SHP77 treated with DMSO at 0.1 percent for 48 hours (cell line): Measurements from ENCODE around the gene PAN2.
"Not testable (repeated sequence)": the region's sequence is repeated elsewhere in the genome, so short reads cannot be mapped to it uniquely, and the experiment has no call there.

Experiments
- DNase-seq: peaks from one replicate; lab custom pipeline; 2025; lab: John Stamatoyannopoulos, UW

The PAN2 gene, protein sequence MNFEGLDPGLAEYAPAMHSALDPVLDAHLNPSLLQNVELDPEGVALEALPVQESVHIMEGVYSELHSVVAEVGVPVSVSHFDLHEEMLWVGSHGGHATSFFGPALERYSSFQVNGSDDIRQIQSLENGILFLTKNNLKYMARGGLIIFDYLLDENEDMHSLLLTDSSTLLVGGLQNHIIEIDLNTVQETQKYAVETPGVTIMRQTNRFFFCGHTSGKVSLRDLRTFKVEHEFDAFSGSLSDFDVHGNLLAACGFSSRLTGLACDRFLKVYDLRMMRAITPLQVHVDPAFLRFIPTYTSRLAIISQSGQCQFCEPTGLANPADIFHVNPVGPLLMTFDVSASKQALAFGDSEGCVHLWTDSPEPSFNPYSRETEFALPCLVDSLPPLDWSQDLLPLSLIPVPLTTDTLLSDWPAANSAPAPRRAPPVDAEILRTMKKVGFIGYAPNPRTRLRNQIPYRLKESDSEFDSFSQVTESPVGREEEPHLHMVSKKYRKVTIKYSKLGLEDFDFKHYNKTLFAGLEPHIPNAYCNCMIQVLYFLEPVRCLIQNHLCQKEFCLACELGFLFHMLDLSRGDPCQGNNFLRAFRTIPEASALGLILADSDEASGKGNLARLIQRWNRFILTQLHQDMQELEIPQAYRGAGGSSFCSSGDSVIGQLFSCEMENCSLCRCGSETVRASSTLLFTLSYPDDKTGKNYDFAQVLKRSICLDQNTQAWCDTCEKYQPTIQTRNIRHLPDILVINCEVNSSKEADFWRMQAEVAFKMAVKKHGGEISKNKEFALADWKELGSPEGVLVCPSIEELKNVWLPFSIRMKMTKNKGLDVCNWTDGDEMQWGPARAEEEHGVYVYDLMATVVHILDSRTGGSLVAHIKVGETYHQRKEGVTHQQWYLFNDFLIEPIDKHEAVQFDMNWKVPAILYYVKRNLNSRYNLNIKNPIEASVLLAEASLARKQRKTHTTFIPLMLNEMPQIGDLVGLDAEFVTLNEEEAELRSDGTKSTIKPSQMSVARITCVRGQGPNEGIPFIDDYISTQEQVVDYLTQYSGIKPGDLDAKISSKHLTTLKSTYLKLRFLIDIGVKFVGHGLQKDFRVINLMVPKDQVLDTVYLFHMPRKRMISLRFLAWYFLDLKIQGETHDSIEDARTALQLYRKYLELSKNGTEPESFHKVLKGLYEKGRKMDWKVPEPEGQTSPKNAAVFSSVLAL

DNA sequence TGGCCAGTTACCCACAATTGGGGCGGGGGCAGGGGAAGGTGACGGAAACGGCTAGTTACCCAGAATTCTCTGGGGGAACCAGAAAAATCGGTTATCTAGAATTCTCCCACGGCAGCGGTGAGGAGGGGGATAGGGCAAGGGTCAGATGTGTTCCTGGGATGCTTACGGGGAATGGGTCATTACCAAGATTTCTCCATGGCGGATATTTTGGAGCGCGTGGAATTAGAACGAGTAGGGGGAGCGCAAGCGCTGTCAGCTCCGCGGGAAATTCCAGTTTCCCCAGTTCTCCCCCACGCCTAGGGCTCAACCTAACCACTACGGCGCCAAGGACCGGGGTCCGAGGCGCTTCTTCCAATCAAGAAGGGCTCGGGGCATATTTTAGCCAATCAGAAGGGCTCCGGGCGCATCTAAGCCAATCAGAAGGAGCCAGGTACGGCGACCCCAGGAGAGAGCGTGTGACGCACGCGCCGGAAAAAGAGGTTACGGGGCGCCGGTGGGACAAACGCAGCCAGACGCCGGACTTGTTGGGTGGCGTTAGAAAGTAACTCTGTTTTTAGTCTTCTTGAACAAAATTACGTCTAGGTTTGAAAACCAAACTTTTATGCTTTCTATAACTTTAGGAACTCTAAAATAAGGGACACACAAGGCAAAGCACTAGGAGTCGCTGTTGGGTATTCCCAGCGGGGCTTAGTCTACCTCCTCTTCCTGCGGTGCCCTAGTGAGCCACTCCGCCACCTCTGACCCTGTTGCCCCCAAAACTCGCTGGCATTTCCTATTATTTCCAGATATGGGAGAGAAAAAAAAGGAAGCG, at the start of gene PAN2:
PAN2 (minus strand) TSS at position 322 of the 811 bp plus-strand sequence. CDS start 906 bp downstream, outside the sequence.
- DNase-seq, result peak; percentile 89

DNA sequence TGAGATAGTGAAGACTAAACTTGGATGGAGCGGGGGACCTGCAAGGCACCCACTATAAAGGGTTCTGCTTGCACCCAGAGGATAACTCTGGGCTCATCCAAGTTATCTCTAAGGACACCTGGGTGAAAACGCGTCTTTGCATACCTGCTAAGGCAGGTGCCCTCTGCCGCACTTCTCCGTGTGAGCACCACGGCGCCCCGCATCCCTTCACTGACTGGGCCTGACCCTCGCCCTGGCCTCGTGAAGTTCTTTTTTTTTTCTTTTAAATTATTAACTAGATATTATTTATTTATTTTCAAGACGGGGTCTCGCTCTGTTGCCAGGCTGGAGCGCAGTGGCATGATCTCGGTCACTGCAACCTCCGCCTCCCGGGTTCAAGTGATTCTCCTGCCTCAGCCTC, 48.8 kb upstream of the PAN2 start:
- no peak for DNase-seq

DNA sequence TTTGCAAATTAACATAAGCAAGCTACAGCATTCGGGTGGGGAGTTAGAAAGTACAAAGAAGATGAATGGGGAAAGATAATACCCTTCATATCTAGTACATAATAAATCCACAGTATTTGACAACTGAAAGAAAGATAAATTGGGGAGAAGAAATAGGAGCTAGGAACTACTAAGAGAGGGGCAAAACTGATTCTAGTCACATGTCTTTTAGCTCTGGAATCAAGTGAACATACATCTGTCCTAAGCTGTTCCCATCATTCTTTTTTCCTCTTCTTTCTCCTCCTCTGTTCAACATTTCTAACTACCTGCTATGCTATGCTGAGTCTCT, 44.2 kb upstream of the PAN2 start:
- no peak for DNase-seq

DNA sequence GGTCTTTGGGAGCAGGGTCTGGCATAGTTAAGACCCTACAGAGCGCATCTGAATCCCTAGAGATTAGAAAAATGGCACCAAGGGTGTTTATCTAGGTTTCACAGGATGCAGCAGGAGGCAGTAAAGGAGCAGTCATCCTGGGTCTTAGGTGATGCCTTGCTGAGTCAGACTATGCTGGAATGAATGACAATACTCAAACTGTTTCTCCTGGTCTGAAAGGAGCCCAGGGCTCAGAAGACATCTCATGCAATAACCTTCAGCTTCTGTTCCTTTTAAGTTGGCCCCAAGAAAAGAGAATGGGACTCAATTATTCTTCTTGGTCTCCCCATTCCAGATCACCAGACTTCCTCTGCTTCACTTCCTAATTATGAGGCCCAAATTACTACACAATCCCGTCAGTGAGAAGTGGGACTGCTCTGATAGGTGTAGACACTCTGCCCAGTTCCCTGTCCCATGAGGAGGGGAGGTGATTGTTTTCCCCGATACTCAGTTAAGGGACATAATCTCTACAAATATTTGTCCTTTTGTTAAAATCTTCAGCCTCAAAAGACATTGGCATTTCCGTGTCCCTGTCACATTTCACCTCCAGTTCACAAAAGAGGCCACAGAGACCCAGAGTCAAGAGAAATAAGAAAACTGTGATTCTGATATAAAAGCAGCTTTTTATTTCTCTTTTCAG, 43.6 kb upstream of the PAN2 start:
- no peak for DNase-seq

DNA sequence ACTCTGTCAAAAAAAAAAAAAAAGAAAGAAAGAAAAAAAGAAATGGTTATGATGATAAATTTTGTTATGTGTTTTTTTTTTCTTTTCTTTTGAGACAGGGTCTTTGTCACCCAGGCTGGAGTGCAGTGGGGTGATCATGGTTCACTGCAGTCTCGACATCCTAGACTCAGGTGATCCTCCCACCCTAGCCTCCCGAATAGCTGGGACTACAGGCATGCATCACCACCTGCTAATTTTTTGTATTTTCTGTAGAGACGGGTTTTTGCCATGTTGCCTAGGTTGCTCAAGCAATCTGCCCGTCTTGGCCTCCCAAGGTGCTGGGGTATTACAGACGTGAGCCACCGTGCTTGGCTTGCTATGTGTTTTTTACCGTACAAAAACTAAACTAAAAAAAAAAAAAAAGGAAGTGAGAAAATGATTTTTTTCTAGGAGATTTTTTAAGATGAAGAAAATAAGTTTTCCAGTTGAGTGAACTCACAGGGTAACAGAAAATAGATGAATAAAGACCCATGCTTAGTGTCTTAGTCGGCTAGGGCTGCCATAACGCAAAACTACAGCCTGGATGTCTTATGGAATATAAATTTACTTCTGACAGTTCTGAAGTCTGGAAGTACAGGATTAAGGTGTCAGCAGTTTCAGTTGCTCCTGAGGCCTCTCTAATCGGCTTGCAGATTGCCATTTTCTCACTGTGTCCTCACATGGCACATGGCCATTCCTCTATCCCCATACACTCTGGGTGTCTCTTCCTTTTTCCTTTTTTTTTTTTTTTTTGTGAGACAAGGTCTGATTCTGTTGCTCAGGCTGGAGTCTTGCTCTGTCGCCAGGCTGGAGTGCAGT, 42.0 kb upstream of the PAN2 start:
- no peak for DNase-seq

DNA sequence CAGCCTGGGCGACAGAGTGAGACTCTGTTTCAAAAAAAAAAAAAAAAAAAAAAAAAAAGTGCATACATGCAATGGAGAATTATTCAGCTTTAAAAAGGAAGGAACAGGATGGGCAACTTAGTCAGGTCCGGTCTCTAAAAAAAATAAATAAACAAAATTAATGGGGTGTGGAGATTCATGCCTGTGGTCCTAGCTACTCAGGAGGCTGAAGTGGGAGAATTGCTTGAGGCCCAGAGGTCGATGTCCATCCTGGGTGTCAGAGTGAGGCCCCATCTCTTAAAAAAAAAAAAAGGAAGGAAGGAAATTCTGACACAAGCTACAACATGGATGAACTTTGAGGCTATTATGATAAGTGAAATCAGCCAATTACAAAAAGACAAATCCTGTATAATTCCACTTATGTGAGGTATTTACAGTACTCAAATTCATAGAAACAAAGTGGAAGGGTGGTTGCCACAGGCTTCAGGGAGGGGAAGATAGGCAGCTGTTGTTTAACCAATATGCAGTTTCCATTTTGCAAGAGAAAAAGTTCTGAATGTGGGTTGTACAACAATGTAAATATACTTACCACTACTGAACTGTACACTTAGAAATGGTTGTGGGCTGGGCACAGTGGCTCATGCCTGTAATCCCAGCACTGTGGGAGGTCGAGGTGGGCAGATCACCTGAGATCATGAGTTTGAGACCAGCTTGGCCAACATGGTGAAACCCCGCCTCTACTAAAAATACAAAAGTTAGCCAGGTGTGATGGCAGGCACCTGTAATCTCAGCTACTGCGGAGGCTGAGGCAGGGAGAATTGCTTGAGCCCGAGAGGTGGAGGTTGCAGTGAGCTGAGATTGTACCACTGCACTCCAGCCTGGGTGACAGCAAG, 41.2 kb upstream of the PAN2 start:
- no peak for DNase-seq

DNA sequence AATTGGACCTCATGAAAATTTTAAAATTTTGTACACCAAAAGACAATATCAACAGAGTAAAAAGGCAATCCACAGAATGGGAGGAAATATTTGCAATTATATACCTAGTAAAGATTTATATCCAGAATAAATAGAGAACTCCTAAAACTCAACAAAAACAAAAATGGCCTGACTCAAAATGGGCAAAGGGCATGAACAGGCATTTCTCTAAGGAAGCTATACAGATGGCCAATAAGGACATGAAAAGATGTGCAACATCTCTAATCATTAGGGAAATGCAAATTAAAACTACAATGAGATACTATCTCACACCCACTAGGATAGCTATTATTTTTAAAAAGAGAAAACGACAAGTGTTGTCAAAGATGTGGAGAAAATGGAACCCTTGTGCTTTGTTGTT, 39.7 kb upstream of the PAN2 start:
- DNase-seq, result no peak

DNA sequence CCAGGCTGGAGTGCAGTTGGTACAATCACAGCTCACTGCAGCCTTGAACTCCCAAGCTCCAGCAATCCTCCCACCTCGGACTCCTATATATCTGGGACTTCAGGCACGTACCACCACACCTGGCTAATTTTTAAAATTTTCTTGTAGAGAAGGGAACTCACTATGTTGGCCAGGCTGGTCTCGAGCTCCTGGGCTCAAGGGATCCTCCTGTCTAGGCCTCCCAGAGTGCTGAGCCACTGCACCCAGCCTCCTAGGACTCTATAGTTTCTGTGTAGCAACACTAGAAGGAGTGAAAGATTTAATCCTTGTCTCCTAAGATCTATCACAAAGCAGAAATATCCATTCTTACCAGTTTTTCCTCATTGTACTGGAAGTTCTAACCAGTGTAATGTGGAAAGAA, 33.1 kb upstream of the PAN2 start:
- no peak for DNase-seq

DNA sequence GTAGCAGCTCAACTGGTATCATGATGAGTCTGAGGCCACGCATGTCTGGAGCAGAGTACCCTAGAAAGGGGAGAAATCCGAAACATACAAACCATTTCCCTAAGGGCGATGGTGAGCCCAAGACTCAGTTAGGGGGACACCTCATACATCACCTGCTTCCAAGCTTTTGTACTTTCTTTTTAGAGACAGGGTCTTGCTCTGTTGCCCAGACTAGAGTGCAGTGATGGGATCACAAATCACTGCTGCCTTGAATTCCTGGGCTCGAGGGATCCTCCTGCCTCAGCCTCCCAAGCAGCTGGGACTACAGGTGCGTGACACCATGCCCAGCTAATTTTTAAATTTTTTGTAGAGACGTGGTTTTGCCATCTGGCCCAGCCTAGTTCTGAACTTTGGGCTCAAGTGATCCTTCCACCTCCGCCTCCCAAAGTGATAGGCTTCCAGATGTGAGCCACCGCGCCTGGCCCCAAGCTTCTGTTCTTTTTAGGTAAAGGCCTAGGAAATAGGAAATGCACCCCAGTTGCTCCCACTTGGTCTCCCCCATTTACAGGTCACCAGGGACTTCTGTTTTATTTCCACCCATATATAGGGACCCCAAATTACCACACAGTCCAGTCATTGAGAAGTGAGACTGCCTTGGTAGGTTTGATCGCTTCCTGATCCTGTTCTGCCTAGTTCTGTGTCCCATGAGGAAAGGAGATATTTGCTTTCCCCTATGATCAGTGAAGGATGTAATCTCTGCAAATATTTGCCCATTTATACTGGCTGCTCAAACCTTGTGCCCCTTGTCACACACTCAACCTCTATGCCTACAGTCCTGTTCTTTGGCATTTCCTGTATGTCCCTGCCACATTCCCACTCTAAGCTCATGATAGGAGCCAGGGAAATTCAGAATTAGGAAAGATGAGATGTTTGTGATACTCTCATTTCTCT, 28.6 kb upstream of the PAN2 start, which contains the start of gene APOF:
APOF (minus strand) TSS at position 728 of the 930 bp plus-strand sequence; CDS start at position 616, 112 bp downstream.
- DNase-seq, result no peak

DNA sequence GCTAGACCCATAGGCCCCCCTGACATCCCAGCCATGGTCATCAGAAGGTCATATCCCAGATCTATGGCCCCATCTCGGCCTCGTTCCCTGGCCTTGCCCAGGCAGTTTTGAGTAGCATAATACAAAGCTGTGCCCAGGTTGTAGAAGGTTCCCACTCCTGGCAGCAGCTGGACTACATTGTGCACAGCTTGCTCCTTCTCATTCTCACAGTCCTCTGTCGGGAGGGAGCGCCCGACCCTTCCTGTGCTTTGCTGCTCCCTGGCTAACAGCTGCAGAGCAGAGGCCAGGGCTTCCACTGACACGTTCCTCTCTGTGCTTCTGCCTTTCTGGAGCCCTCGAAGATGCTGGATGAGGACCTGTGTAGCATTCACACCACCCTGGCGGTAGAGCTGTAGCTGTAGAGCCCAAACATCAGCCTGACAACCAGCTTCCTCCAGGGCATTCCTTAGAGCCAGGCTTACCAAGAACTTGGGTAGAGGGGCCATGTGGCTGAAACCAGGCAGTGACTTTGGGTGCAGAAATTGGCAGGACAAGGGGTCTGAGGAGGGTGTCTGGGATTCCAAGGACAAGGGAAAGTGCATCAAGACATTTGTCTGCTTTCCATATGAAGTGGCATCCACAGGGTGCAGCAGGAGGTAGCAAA, 27.8 kb upstream of the PAN2 start:
- no peak for DNase-seq

DNA sequence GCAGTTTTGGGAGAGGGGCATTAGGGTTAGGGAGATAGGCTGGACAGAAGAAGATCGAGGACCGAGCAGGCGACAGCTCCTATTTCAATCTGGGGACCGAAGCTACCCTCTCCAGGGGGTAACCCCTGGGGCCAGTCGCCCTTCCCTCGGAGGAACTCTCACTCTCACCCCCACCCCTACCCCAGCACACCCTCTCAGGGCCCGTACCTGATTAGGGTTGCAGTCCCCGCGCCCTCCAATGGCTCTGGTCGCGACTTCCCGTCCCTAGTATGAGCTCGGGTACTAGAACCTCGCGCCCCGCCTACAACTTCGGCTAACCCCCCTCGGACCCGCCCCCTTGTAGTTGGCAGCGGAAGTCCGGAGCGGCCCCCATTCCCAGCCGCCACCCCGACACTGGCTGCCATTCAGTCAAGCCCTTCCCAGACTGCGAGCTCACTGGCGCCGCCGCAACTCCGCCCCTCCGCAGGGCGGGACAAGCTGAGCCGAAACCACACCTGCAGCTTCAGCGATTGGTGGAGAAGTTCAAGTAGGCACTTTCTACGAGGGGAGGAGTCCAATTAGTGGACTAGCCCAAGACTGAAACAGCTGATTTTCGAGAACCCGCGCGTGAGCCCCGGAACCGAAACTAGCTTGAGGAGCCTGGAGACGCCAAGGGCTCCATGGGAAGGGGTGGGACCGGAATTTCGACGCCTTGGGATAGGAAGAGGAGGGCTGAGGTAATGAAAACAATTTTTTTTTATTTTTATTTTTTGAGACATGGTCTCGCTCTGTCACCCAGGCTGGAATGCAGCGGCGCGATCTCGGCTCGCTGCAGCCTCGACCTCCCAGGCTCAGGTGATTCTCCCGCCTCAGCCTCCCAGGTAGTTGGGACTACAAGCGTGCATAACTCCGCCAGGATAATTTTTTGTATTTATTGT, 26.3 kb upstream of the PAN2 start, which contains the start of gene STAT2:
STAT2 (minus strand) TSS at position 257 of the 917 bp plus-strand sequence. CDS start 3,536 bp downstream, outside the sequence.
- peak; percentile 96 for DNase-seq

DNA sequence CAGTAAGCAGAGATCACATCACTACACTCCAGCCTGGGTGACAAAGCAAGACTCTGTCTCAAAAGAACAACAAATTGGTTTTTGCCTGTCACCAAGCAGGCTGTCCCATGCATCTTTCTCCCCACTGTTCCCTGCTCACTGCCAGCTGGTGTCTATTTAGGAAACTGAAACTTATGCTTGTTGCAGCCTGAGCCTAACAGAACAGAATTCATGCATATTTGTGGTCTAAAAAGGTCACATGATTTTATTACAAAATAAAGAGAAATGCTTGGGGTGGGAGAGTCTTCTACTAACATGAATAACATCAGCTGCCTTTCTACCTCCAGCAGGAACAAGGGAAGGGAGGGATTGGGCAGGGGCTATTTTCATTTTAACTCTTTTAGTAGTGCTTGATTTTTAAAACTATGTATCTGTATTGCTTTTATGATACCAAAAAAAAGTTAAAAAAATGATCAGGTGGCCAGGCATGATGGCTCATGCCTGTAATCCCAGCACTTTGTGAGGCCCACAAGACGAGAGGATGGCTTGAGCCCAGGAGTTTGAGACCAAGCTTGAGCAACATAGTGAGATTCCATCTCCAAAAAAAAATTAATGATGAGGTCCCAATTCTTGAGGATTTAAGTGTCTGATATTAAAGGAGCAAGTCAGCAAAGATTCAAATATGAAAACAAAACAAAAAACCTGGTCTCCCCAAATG, 25.2 kb upstream of the PAN2 start:
- DNase-seq, result no peak

DNA sequence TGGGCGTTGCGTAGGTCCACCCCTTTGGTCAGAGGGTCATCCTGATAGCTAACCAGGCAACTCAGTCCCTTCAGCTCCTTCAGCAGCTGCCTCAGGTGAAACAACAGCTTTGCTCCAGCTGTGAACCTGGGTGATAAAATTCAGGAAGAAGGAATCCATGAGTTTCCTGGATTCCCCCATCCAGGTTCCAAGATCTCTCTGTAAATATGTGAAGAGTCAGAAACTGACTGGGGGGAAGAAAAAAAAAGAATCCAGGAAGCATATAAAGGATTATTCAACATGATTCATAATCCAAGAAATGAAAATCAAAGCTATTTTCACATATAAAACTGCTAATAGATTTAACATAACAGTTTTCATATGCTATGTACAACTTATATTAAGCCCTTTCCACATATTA, 17.5 kb upstream of the PAN2 start:
- DNase-seq, result no peak

DNA sequence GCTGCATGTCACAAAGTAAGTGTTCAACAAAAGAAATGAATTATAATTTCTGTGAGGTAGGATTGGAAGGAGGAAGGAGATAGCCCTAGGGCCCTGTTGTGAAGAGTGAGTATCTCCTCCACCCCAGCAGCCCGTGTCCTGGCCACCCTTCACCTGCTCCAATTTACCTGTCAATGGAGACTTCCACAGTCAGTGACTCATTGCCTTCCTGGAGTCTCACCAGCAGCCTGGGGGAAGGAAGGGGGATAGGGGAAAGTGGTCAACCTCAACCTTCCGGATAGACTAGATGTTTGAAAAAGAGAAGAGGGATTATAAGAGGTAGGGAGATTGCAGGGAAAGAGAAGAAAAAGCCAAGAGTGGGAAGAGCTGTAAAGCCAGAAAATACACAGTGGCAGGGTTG, 16.9 kb upstream of the PAN2 start:
- DNase-seq, result no peak

DNA sequence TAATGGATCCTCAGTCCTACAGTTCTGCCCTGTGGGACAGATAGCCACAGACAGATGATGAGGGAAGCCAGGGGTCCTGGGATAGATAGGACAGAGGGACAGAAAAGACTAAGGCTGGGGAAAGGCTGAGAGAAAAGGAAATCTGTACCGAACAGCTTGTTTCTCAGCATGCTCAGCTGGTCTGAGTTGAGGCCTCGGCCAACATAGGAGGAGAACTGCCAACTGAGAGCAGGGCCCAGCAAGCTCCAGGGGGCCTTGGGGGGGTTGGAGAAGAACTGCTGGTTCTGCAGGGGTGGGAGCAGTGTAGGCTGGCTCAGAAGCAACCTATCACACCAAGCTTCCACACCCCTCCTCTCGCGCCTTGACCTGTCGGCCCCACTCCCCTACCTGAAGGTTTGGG, 15.0 kb upstream of the PAN2 start:
- DNase-seq, result no peak

DNA sequence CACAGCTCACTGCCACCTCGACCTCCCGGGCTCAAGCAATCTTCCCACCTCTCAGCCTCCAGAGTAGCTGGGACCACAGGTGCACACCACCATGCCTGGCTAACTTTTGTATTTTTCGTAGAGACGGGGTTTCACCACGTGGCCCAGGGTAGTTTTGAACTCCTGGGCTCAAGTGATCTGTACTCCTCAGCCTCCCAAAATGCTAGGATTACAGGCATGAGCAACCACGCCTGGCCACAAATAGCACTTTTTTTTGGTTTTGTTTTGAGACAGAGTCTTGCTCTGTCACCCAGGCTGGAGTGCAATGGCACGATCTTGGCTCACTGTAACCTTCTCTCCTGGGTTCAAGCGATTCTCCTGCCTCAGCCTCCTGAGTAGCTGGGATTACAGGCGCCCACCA, 13.5 kb upstream of the PAN2 start:
- DNase-seq, result not testable (repeated sequence)
